KG1 (cell line): ENCODE data around the gene LCN1.
"Not testable (repeated sequence)": the region's sequence is repeated elsewhere in the genome, so short reads cannot be mapped to it uniquely, and the experiment has no call there.

Experiments used
- DNase-seq: peaks from one replicate; lab custom pipeline; 2025; lab: John Stamatoyannopoulos, UW

LCN1 gene

GRCh38 chr9:135546792-135547617 is 25.8 kb downstream of the LCN1 start:
- DNase-seq: not testable (repeated sequence)

DNA sequence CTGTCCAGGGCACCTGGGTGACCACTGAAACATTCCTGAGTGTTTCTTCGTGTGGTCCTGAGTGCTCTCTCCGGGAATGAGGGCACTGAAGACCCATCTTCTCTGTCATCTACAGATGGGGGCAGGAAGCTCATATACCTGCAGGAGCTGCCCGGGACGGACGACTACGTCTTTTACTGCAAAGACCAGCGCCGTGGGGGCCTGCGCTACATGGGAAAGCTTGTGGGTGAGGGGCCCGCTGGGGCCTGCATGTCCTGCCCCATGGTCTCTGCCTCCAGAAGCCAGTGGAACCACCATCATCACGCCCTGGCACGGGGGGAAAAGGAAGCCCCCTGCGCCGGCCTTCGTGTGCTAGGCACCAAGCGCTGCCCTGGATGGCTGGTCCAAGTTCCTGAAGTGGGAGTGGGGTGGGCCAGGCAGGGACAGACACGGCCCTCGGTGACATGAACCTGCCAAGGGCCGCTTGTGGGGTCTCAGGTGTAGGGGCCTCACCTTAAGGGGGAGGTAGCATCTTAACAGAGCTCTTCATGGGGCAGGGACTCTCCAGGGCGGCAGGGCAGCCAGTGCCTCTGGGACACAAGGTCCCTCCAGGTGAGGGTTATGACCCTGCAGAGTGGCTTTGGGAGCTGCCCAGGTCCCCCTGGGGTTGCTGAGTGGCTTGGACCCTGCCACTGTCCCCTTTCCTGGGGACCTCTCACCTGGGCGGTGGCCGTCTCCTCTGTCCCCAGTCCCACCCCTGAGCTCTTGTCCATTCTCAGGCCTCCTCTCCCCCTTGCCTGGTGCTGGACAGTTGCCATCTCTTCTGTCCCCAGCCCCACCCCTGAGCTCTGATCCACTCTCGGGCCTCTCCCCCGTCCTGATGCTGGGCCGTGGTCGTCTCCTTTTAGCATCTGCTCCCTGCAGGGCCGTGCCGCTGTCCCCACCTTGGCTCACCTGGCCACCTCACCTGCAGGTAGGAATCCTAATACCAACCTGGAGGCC is 26.8 kb downstream of the LCN1 start:
- no peak for DNase-seq

DNA sequence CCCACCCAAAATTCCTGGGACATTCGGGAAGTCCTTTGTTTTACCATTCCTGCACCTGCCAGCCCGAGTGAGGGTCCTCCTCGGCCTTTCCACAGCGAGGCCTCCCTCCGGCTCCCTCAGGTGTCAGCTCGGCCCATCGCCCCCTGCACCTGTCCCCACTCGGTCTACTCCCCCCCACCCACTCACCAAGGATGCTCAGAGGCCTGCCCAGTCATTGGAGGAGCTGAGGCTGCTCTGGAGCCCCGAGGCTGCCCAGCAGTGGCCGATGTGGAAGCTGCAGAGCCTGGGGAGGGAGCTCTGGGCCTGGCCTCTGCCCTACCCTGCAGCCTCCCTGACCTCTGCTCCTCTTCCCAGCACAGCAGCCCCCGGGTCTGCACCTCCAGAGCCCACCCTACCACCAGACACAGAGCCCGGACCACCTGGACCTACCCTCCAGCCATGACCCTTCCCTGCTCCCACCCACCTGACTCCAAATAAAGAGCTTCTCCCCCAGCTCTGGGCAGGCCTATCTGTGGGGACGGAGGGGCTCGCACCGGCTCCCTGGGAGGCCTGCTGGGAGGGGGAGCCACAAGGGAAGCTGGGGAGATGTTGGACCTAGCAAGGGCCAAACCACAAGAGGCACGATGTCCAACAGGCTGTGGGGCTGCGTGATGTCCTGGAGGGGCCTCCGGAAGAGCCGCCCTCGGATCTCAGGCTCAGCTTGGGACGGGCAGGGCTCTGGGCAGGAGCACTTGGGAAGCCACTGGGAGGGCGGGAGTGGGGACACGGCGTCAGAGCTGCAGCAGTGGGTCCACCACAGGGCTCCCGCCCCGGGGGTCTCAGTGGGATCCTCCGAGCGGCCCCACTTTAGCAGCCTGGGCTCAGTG is 28.5 kb downstream of the LCN1 start:
- not testable (repeated sequence) for DNase-seq

DNA sequence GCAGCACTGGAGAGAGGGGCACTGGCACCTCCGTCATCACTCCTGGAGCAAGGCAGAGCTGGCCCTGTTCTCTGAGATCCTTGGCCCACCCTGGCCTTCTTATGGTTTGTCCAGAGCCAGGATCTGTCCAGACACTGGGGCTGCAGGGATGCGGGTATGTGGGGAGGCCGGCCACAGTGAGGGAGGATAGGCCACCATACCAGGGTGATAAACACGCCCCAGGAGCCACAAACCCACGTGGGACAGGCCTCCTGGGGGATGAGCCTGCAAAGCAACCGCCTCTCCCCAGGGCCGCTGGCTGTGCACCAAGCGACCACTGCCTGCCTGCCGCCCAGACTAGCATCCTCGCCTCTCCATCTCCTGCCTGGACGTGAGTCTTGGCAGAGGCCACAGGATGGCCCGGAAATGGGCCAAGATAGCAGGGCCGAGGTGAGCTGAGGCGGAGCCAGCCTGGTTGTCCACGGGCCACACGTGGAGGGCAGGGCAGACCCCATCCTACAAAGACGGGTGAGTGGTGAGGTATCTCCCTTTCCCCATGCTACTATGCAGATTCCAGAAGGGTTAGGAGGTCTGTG is 29.2 kb downstream of the LCN1 start:
- DNase-seq: no peak

GRCh38 chr9:135551031-135551430 is 29.8 kb downstream of the LCN1 start:
- no peak for DNase-seq

- DNase-seq: no peak
Measured at GRCh38 chr9:135551456-135551855, 30.2 kb downstream of the LCN1 start.

GRCh38 chr9:135552021-135552697 is 30.9 kb downstream of the LCN1 start:
- no peak for DNase-seq

- DNase-seq: no peak
Measured at GRCh38 chr9:135552698-135553171, 31.5 kb downstream of the LCN1 start.

- DNase-seq: no peak
Measured at GRCh38 chr9:135554718-135555117, 33.5 kb downstream of the LCN1 start.

- DNase-seq: no peak
Measured at GRCh38 chr9:135555203-135555602, 34.0 kb downstream of the LCN1 start.

- DNase-seq: no peak
Measured at GRCh38 chr9:135555910-135556309, 34.7 kb downstream of the LCN1 start.

DNA sequence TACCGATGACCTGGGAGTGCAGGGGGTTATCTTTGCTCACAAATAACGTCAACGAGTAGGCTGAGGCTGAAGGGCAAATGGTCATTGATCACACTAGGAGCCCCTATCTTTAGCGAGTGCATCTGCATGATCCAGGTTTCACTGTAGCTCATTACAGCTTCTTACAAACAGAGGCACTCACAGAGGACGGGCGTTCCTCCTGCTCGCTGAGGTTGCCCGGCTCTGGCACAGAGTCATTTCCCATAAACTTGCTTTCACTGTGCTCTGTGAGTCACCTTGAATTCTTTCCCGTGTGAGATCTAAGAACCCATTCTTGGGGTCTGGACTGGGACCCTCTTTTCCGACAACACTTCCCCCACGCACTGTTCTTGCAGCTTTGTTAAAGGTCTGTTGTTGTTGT is 38.4 kb downstream of the LCN1 start:
- no peak for DNase-seq

DNA sequence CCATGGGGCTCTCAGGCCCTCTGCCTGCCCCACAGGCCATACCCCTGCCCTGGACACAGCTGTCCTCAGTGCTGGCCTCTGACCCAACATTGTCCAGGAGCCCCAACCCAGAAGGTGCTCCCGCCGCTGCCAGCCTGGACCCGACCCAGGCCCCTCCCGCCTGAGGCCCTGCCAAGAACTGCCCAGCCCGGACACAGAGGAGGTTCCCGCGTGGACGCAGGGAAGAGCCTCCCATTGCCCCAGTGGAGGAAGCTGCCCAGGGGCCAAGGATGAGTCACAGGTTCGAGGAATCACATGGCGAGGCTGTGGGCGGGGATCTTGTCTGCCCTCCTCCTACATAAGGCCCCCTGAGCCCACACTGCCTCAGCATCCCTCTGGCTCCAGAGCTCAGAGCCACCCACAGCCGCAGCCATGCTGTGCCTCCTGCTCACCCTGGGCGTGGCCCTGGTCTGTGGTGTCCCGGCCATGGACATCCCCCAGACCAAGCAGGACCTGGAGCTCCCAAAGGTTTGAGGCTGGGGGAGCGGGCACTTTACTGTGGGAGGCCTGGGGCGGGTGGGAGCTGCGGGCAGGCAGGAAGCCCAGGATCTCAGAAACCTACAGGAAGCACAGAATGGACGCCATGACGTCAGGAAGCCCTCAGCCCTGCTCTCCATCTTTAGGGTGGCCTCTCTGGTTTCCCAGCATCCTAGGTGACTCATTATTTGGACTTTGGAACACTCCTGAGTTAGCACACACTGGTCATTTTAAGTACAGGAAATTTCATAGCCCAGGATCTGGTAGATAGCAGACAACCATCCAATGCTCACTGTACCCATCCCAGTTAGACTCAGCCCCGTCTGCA is 40.4 kb downstream of the LCN1 start, which contains the start of gene PAEP:
Gene PAEP (plus strand): TSS at position 366 of the 844 bp plus-strand sequence.
- DNase-seq: no peak

DNA sequence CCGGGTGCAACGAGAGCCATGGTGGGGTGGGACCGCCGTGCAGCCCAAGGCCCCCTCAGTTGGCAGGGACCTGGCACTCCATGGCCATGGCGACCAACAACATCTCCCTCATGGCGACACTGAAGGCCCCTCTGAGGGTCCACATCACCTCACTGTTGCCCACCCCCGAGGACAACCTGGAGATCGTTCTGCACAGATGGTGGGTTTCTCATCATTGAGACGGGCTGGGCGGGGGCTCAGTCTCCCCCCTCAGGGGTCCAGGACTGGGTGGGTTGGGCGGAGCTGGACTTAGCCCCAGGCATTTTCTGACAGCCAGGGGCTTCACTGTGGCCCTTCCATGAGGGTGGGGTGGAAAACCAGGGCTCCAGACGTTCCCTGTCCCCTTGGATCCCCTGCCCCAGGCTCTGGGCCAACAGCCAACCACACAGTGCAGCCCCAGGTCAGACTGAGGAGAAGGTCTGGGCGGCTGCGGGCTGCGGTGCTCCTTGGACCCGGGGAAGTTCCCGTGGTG is 41.0 kb downstream of the LCN1 start:
- DNase-seq: no peak

DNA sequence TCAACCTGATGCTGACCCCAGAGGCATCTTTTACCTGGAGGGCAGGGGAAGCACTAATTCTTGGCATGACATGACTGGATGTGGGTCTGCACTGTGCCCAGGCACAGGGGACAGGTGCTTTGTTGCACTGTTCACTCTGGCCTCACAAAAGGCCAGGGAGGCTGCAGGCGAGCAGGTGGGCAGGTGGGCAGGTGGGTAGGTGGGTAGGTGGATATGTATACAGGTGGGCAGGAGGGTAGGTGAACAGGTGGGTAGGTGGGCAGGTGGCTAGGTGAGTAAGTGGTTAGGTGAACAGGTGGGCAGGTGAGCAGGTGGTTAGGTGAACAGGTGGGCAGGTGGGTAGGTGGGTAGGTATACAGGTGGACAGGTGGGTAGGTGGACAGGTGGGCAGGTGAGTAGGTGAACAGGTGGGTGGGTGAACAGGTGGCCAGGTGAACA is 41.8 kb downstream of the LCN1 start:
- DNase-seq: no peak

GRCh38 chr9:135563858-135564257 is 42.6 kb downstream of the LCN1 start:
- DNase-seq: no peak

GRCh38 chr9:135565141-135565628 is 43.9 kb downstream of the LCN1 start:
- no peak for DNase-seq

GRCh38 chr9:135565636-135566035 is 44.4 kb downstream of the LCN1 start:
- DNase-seq: no peak

- no peak for DNase-seq
Measured at GRCh38 chr9:135566552-135566951, 45.3 kb downstream of the LCN1 start.
